Neuronal stem cell (in vitro differentiated cells): Measurements from ENCODE around the gene C1QTNF1.
"Not testable (repeated sequence)": the region's sequence is repeated elsewhere in the genome, so short reads cannot be mapped to it uniquely, and the experiment has no call there.

ENCODE experiments used
- DNase-seq: peaks from one replicate; pipeline ENCODE4 v3.0.0-alpha.2; 2013; ENCODE audit warnings: low spot score
- H2AFZ ChIP-seq: one replicate; pipeline ENCODE4 v1.6.1; 2013; ENCODE audit warnings: mild to moderate bottlenecking, low read length, inconsistent platforms
- H2AK5ac ChIP-seq: 2 replicates; pipeline ENCODE4 v1.6.1; 2013; ENCODE audit warnings: low read depth, mild to moderate bottlenecking, inconsistent platforms, low read length, moderate library complexity, mixed read lengths
- H2BK120ac ChIP-seq: 2 replicates; pipeline ENCODE4 v1.6.1; 2013; ENCODE audit warnings: low read depth, mild to moderate bottlenecking, inconsistent platforms, low read length, moderate library complexity, mixed read lengths
- H2BK12ac ChIP-seq: one replicate; pipeline ENCODE4 v1.6.1; 2013; ENCODE audit warnings: low read length, inconsistent platforms
- H2BK15ac ChIP-seq: 2 replicates; pipeline ENCODE4 v1.6.1; 2013; ENCODE audit warnings: mild to moderate bottlenecking, low read length, inconsistent platforms, mixed read lengths
- H2BK5ac ChIP-seq: one replicate; pipeline ENCODE4 v1.6.1; 2013; ENCODE audit warnings: inconsistent platforms, mild to moderate bottlenecking, low read length, moderate library complexity
- H3K14ac ChIP-seq: one replicate; pipeline ENCODE4 v1.6.1; 2013; ENCODE audit warnings: low read length, inconsistent platforms
- H3K18ac ChIP-seq: 2 replicates; pipeline ENCODE4 v1.6.1; 2013; ENCODE audit warnings: low read length, inconsistent platforms
- H3K23ac ChIP-seq: 2 replicates; pipeline ENCODE4 v1.6.1; 2013; ENCODE audit warnings: low read depth, mild to moderate bottlenecking, mixed read lengths, low read length, inconsistent platforms; ENCODE audit not compliant: poor library complexity
- H3K27ac ChIP-seq: replicated peaks from 3 replicates; pipeline ENCODE4 v1.5.1; 2013; ENCODE audit warnings: low read length, inconsistent platforms
- H3K27me3 ChIP-seq, 3 experiments: 2 replicates each; pipeline ENCODE4 v1.6.1; 2013; ENCODE audit warnings: low read length in 3 of 3, mild to moderate bottlenecking in 2 of 3, inconsistent platforms in 1 of 3, low read depth in 1 of 3, mixed read lengths in 1 of 3, moderate library complexity in 1 of 3; ENCODE audit not compliant: control insufficient read depth in 3 of 3, insufficient read depth in 3 of 3
- H3K36me3 ChIP-seq, 2 donors: replicated peaks in 1 of 2; 2 replicates each; pipeline ENCODE4 v1.6.1; 2013; ENCODE audit warnings: low read length in 2 of 2; ENCODE audit not compliant: control insufficient read depth in 2 of 2, insufficient read depth in 2 of 2
- H3K4ac ChIP-seq: 2 replicates; pipeline ENCODE4 v1.6.1; 2013; ENCODE audit warnings: inconsistent platforms, mild to moderate bottlenecking, low read length, moderate library complexity
- H3K4me1 ChIP-seq, 2 donors: 1 replicate in 1 of 2; 2 replicates in 1 of 2; pipeline ENCODE4 v1.6.1; 2013; ENCODE audit warnings: low read length in 2 of 2, low read depth in 1 of 2; ENCODE audit not compliant: control insufficient read depth in 2 of 2, insufficient read depth in 1 of 2
- H3K4me2 ChIP-seq: one replicate; pipeline ENCODE4 v1.6.1; 2013; ENCODE audit warnings: mild to moderate bottlenecking, low read length, inconsistent platforms; ENCODE audit not compliant: insufficient read depth, poor library complexity, severe bottlenecking
- H3K4me3 ChIP-seq, 2 donors: 2 replicates each; pipeline ENCODE4 v1.5.1; 2013; ENCODE audit warnings: low read length in 2 of 2, mild to moderate bottlenecking in 2 of 2, inconsistent platforms in 1 of 2, moderate library complexity in 1 of 2
- H3K79me1 ChIP-seq: one replicate; pipeline ENCODE4 v1.6.1; 2013; ENCODE audit warnings: low read depth, mild to moderate bottlenecking, inconsistent platforms, low read length, moderate library complexity
- H3K9ac ChIP-seq: one replicate; pipeline ENCODE4 v1.6.1; 2013; ENCODE audit warnings: mild to moderate bottlenecking, low read depth, low read length, inconsistent platforms; ENCODE audit not compliant: poor library complexity
- H3K9me3 ChIP-seq, 2 donors: replicated peaks in 1 of 2; 2 replicates each; pipeline versions ENCODE3 to v1.6.1; 2013; ENCODE audit warnings: low read length in 2 of 2, mild to moderate bottlenecking in 2 of 2, inconsistent platforms in 1 of 2, low read depth in 1 of 2, mixed read lengths in 1 of 2, moderate library complexity in 1 of 2; ENCODE audit not compliant: control insufficient read depth in 2 of 2, insufficient read depth in 1 of 2
- H4K8ac ChIP-seq: one replicate; pipeline ENCODE4 v1.6.1; 2013; ENCODE audit warnings: low read depth, mild to moderate bottlenecking, inconsistent platforms, low read length, moderate library complexity
- H4K91ac ChIP-seq: one replicate; pipeline ENCODE4 v1.6.1; 2013; ENCODE audit warnings: low read length, low read depth, mild to moderate bottlenecking, inconsistent platforms; ENCODE audit not compliant: poor library complexity
- WGBS, 2 donors: extraction: QIAGEN DNeasy Blood & Tissue Kit; methylation state at CpG; one replicate each; pipeline ENCODE4 v1.1.7; 2013; ENCODE audit warnings: missing lambda C conversion rate in 2 of 2, mixed read lengths in 1 of 2; ENCODE audit not compliant: insufficient read length in 2 of 2, insufficient replicate concordance in 1 of 2; ENCODE audit errors: extremely low coverage in 2 of 2; 5-methylcytosine and 5-hydroxymethylcytosine counted together

C1QTNF1 gene

DNA sequence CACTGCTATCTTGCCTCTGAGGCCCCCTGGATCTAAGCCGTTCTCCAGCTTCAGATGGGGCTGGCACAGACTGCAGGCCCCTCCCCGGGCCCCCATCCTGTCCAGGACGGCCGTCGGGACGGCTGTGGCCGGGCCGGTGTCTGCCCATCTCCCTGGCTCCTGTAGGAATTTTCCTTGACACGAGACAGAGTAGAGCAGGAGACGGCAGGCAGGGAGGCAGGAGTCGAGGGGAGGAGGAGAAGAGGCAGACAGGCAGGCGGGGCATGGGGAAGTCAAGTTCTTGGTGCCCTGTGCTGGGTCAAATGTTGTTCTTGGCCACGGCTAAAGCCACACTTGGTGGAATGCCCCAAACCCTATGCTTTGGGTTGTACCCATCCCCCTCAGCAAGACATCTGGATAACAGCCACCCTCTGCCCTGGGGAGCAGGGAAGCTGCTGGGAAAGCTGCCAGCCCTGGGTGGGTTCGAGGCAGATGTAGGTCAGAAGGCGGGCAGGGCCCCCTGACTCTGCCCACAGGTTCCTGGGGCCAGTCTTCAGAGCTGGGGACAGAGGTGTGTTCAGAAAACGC, 4.0 kb downstream of the C1QTNF1 start:
- peaks cover 5 to 10% of the 10 kb centered on the region in 2 donors for H3K4me1 ChIP-seq
- no peak overlapping the region for H4K91ac ChIP-seq
- H2BK12ac ChIP-seq, result no peak overlapping the region
- H2AFZ ChIP-seq, result no peak overlapping the region
- DNase-seq, result no peak
- no peaks in the 10 kb centered on the region for H3K36me3 ChIP-seq
- H3K27me3 ChIP-seq, result peaks cover 0 to 83% (median 12%) of the 10 kb centered on the region in 3 experiments
- no peak overlapping the region for H3K4me3 ChIP-seq
- no peak overlapping the region for H4K8ac ChIP-seq
- H2AK5ac ChIP-seq, result peak overlapping the region; percentile 24
- no peak overlapping the region for H3K4me2 ChIP-seq
- H3K4ac ChIP-seq, result no peak overlapping the region
- no peak overlapping the region for H3K18ac ChIP-seq
- H2BK120ac ChIP-seq, result no peak overlapping the region
- H3K27ac ChIP-seq, result no peak overlapping the region
- no peak overlapping the region for H3K9ac ChIP-seq
- H3K23ac ChIP-seq, result no peak overlapping the region
- H2BK15ac ChIP-seq, result peak overlapping the region; percentile 43
- H3K79me1 ChIP-seq, result no peaks in the 10 kb centered on the region
- H3K9me3 ChIP-seq, result no peaks in the 10 kb centered on the region
- peak overlapping the region; percentile 20 for H2BK5ac ChIP-seq
- no CpG with 5 or more reads among the region's 16 CpGs for WGBS, 2 donors
- no peak overlapping the region for H3K14ac ChIP-seq

DNA sequence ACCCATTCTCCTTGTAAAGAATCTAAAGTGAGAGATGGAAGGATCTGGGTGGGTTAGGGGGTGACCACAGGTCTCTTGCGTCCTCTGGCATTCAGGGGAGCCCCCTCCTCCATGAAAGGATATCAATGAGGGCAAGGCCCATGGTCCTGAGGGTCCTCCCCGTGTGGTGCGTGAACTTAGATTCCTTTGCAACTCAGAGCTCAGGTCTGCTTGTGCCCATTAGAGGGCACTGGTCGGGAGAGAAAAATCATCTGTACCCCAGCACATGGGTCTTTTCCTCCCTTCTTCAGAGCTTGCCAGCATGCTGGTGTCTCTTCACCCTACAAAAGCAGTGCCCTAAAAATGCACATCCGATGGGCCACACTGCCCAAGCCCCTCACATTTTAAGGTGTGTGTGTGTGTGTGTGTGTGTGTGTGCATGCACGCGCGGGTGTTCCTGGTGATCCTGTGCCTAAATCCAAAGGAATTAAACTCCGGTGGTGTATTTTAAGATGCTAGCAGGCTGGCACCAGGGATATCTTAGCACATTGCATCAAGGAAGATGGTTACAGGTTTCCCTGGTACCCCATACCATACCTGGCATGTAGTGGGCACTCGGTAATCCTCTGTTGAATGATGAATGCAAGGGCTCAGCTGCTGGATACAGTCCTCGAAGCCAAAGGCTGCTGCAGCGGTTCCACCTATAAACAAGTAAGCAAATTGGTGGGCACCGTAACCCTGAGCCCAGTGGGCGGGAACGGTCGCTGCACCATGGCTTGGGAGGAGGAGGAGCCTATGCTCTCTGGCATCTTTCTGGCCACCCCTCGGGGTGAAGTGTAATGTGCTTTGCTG, 4.7 kb downstream of the C1QTNF1 start:
- Histone ChIP-seq H3K27ac (no peak overlapping the region), H4K91ac (no peak overlapping the region), H3K18ac (no peak overlapping the region), H4K8ac (no peak overlapping the region), H3K36me3 (no peaks in the 10 kb centered on the region), H3K79me1 (no peaks in the 10 kb centered on the region), H3K4me1 (peaks cover 3 to 10% of the 10 kb centered on the region in 2 donors), H3K4me3 (no peak overlapping the region), H3K14ac (no peak overlapping the region), H3K9ac (no peak overlapping the region), H3K23ac (no peak overlapping the region), H3K27me3 (peaks cover 0 to 81% (median 12%) of the 10 kb centered on the region in 3 experiments), H2AK5ac (no peak overlapping the region), H2BK12ac (no peak overlapping the region), H2BK5ac (peak overlapping the region; percentile 20), H3K4ac (no peak overlapping the region), H3K4me2 (no peak overlapping the region), H2BK120ac (no peak overlapping the region), H3K9me3 (no peaks in the 10 kb centered on the region), H2BK15ac (peak overlapping the region; percentile 15), H2AFZ (no peak overlapping the region)
- DNase-seq, result no peak
- no CpG with 5 or more reads among the region's 17 CpGs for WGBS, 2 donors

DNA sequence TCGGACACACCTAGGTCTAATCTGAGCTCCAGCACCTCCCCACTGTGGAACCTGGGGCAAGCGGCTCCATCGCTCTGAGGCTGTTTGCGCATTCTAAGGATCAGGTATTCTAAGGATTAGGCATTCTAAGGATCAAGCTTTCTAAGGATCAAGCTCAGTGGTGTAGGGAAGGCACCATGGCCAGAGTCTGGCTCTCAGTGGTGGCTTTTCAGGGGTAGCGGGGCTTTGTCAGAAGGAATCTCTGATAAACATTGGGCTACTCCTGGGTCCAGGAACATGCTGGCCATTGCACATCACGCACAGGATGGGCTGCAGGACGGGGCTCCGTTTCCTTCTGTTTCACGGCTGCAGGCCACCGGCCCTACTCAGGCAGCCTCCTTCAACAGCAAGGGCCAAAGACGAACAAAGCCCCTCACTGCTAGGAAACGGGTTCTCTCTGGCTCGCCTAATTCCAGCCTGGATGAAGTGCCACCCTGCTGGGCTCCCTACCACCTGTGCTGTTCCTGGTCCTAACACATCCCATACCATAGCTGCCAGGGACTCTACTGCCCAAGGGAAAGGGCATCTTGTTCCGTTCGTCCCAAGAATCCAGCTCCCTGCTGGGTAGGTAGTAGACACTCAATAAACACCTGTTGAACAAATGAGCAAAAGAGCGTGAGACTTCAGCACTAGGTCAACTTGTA, 5.5 kb downstream of the C1QTNF1 start:
- Histone ChIP-seq H3K9me3 (no peaks in the 10 kb centered on the region), H3K4ac (peak overlapping the region; percentile 18), H3K18ac (peak overlapping the region; percentile 6), H2BK12ac (no peak overlapping the region), H2BK15ac (no peak overlapping the region), H3K27ac (no peak overlapping the region), H3K36me3 (no peaks in the 10 kb centered on the region), H2BK120ac (no peak overlapping the region), H3K4me3 (no peak overlapping the region), H2AFZ (no peak overlapping the region), H2AK5ac (peak overlapping the region; percentile 23), H3K23ac (no peak overlapping the region), H3K9ac (no peak overlapping the region), H3K4me2 (no peak overlapping the region), H3K27me3 (peaks cover 0 to 81% (median 11%) of the 10 kb centered on the region in 3 experiments), H4K91ac (no peak overlapping the region), H4K8ac (no peak overlapping the region), H3K14ac (no peak overlapping the region), H3K4me1 (peaks cover 3 to 7% of the 10 kb centered on the region in 2 donors), H2BK5ac (no peak overlapping the region), H3K79me1 (no peaks in the 10 kb centered on the region)
- no CpG with 5 or more reads among the region's 16 CpGs for WGBS, 2 donors
- DNase-seq, result no peak

DNA sequence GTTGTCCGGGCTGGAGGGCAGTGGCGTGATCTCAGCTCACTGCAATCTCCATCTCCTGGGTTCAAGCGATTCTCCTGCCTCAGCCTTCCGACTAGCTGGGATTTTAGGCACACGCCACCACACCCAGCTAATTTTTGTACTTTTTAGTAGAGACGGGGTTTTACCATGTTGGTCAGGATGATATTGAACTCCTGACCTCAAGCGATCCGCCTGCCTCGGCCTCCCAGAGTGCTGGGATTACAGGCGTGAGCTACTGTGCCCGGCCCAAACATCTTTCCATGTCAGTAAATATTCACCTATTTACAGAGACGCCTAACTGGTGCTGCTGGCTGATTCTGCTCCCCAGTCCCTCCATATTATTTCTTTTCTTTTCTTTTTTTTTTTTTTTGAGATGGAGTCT, 6.7 kb downstream of the C1QTNF1 start:
- not testable (repeated sequence) for H3K9ac ChIP-seq, H3K23ac ChIP-seq, DNase-seq, H2AK5ac ChIP-seq, H2BK120ac ChIP-seq, H2BK15ac ChIP-seq, H3K4me3 ChIP-seq, H3K27ac ChIP-seq, H3K4ac ChIP-seq, H3K9me3 ChIP-seq, H3K14ac ChIP-seq, H4K91ac ChIP-seq, H4K8ac ChIP-seq, H2AFZ ChIP-seq, H3K18ac ChIP-seq, H3K36me3 ChIP-seq, H3K79me1 ChIP-seq, H3K4me2 ChIP-seq, H2BK5ac ChIP-seq, H2BK12ac ChIP-seq, H3K4me1 ChIP-seq
- peaks cover 0 to 80% (median under 1%) of the 10 kb centered on the region in 3 experiments for H3K27me3 ChIP-seq
- WGBS, 2 donors, result no CpG with 5 or more reads among the region's 12 CpGs
